Testis (tissue), 3 donors: ENCODE results near the gene ADAMTS6. TPM values are rescaled to one million over a fixed set of nuclear protein-coding genes. Genes with fewer than 3 reads are reported as not detected.

Experiments
- DNase-seq: peaks from one replicate; pipeline ENCODE4 v3.0.0-alpha.2; 2019
- H3K27ac ChIP-seq, 2 donors: fragments of 200-600 bp; sonication (generic); one replicate each; pipeline ENCODE4 v1.5.1; 2019
- H3K27me3 ChIP-seq: fragments of 200-600 bp; sonication (generic); one replicate; pipeline ENCODE4 v1.5.1; 2019
- H3K36me3 ChIP-seq: fragments of 200-600 bp; sonication (generic); one replicate; pipeline ENCODE4 v1.5.1; 2017; ENCODE audit warnings: low read depth; ENCODE audit errors: missing control alignments
- H3K4me1 ChIP-seq: fragments of 200-600 bp; sonication (generic); one replicate; pipeline ENCODE4 v1.5.1; 2019
- H3K4me3 ChIP-seq, 2 donors: fragments of 200-600 bp; sonication (generic); one replicate each; pipeline ENCODE4 v1.5.1; 2017 to 2019
- H3K9me3 ChIP-seq: fragments of 200-600 bp; sonication (generic); one replicate; pipeline ENCODE4 v1.5.1; 2017
- POLR2A ChIP-seq: fragments of 450-650 bp; IDR thresholded peaks from one replicate; pipeline ENCODE4 v1.6.1; 2017; ENCODE audit warnings: antibody characterized with exemption, mild to moderate bottlenecking, moderate library complexity
- WGBS, 2 donors: methylation state at CpG; one replicate each; pipeline ENCODE4 v1.1.5; 2018; 5-methylcytosine and 5-hydroxymethylcytosine counted together
- intact Hi-C: fragments of 100-400 bp; cut with DNase I; formaldehyde crosslinking; loops from one replicate; pipeline ENCODE4 v1.15.1; 2023; ENCODE audit warnings: low total_unique reads
- polyA plus RNA-seq: library from polyadenylated mRNA; stranded (reverse); fragments of 350-450 nt; fragmentation: Illumina TruSeq; extraction: RNeasy Lipid Tissue Mini Kit (QIAGEN cat#74804); gene quantifications from one replicate; pipeline ENCODE4 v1.2.3, GENCODE V29; 2014; ENCODE audit warnings: low read depth, low replicate concordance; ENCODE audit not compliant: insufficient read depth
- total RNA-seq, 2 donors: library from RNA; depleted of rRNA; stranded (reverse); fragments of >200 nt; gene quantifications; one replicate each; pipeline ENCODE4 v1.2.3, GENCODE V29; 2016
- TF ChIP-seq, protein P1 (sequence below), 3 experiments: fragments of 450-650 bp in 2 of 3; fragments of 200-600 bp in 1 of 3; sonication (generic) in 1 of 3; IDR thresholded peaks; one replicate each; pipeline ENCODE4 v1.5.1; 2016 to 2019; ENCODE audit warnings: antibody characterized with exemption in 3 of 3, mild to moderate bottlenecking in 2 of 3, moderate library complexity in 1 of 3

ADAMTS6 gene
- total and polyA plus RNA-seq, 3 donors from 2014 or later: 4.1 to 43.1 (median 25.5) TPM

DNA sequence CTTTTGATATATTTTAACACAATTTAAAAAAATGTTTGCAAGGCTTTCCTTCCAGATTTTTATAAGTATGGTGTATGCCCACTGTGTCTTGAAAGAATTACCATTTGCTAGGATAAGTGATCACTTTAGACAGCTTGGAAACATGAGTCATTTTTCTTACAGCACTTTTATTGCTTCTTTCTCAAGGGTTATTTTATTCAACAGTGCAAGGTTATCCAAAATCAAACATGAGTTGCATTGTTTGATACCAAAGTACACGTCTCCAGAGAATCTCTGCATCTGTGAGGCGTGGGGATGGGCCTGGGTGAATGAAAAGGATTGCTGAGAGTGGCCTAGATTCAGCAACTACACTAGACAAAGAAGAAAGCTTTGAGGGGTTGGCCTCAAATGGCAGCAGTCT is 329.6 kb downstream of the ADAMTS6 start:
- TF ChIP-seq, protein P1, sequence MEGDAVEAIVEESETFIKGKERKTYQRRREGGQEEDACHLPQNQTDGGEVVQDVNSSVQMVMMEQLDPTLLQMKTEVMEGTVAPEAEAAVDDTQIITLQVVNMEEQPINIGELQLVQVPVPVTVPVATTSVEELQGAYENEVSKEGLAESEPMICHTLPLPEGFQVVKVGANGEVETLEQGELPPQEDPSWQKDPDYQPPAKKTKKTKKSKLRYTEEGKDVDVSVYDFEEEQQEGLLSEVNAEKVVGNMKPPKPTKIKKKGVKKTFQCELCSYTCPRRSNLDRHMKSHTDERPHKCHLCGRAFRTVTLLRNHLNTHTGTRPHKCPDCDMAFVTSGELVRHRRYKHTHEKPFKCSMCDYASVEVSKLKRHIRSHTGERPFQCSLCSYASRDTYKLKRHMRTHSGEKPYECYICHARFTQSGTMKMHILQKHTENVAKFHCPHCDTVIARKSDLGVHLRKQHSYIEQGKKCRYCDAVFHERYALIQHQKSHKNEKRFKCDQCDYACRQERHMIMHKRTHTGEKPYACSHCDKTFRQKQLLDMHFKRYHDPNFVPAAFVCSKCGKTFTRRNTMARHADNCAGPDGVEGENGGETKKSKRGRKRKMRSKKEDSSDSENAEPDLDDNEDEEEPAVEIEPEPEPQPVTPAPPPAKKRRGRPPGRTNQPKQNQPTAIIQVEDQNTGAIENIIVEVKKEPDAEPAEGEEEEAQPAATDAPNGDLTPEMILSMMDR (IDR thresholded peaks at IDR 0.05): no peak
- no peak for TF ChIP-seq POLR2A

DNA sequence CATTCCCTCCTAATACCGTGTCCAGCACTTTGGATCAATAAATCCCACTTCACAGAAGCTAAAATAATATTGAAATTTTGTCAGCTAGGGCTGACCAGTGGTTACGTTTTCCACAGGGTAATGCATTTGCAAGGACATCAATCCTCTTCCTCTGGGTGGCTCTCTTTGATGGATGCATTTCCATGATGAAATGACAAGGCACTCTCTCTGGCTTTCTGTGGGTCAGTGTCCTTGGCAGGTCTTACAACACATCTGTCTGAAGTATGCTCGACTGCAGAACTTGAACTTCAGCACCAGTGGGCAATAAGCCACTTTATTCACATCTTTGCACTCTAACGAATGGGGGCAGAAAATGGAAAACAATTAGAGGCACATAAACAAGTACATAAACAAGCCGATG is 330.1 kb downstream of the ADAMTS6 start:
- peak; percentile 42 for DNase-seq
- H3K9me3 ChIP-seq: no peaks in the 10 kb centered on the region
- H3K27ac ChIP-seq: no peak overlapping the region
- no peaks in the 10 kb centered on the region for H3K4me1 ChIP-seq
- no peaks in the 10 kb centered on the region for H3K36me3 ChIP-seq
- no peaks in the 10 kb centered on the region for H3K27me3 ChIP-seq
- TF ChIP-seq, protein P1 (IDR thresholded peaks at IDR 0.05): no peak
- no peak for TF ChIP-seq POLR2A
- H3K4me3 ChIP-seq: no peak overlapping the region
- whole genome bisulfite sequencing, 2 donors: 37 to 48% methylated on average over 5 of the region's 5 CpGs
- intact Hi-C loops: no loop called here

More for the DNA sequence above, 329.6 kb downstream of the ADAMTS6 start:
- Histone ChIP-seq H3K27ac (no peak overlapping the region), H3K36me3 (no peaks in the 10 kb centered on the region), H3K9me3 (no peaks in the 10 kb centered on the region), H3K27me3 (no peaks in the 10 kb centered on the region), H3K4me1 (no peaks in the 10 kb centered on the region), H3K4me3 (no peak overlapping the region)
- no peak for DNase-seq
- intact Hi-C loops: no loop called here
- 56 to 73% methylated on average over 2 of the region's 2 CpGs for WGBS, 2 donors

DNA sequence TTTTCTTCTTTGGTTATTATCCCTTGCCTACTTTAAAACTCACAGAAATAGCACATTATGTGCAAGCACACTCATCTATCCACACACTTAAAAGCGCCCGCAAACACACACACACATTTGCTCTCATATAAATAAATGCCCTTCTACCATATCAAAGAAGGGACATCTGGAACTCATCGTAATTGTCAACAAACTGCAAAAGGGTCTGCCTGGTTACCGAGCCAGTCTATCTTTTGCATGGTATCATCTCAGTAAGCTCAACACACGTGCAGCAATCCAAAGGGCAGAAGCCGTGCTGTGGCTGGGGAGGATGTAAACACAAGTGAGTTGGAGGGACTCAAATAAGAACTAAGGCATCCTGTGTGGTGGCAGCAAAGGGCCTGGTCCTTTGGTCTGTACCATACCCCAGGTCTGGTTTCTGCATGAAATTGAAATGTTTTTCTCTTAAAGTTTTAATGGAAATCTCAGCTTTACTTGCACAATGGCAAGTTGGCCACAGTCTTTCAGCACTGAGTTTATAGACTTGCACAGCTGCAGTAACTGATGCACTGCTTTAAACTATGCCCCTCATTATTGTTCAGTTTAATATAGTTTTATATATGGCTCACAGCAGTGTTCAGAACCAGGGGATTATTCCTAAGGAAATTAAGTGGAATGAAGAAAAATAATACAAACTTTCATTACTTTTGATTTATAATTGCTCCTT is 331.0 kb downstream of the ADAMTS6 start:
- no peak for DNase-seq
- intact Hi-C loops: no loop called here
- Histone ChIP-seq H3K9me3 (no peaks in the 10 kb centered on the region), H3K4me3 (no peak overlapping the region), H3K27me3 (no peaks in the 10 kb centered on the region), H3K4me1 (no peaks in the 10 kb centered on the region), H3K36me3 (no peaks in the 10 kb centered on the region), H3K27ac (no peak overlapping the region)
- WGBS, 2 donors: 85 to 89% methylated on average over 6 of the region's 6 CpGs
- TF ChIP-seq, protein P1 (IDR thresholded peaks at IDR 0.05): no peak
- no peak for TF ChIP-seq POLR2A

DNA sequence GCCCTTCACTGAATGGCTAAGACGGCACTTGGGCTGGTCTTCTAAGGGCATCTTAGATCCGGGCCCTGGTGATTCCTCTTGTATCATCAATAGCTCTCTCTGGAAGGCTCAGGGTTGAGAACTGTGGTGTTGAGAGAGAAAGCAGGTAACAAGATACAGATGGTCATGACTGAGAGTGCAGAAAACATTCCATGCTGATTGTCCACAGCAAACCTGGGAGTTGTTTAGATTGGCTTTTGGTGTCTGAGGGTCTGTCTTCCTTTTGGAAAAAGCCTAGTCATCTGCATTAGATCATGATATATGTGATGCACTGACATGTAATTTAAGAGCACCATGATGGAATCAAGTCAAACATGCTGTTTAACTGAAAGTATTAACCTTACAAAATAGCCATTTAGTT is 331.9 kb downstream of the ADAMTS6 start:
- no peaks in the 10 kb centered on the region for H3K27me3 ChIP-seq
- 94 to 100% methylated on average over 2 of the region's 2 CpGs for WGBS, 2 donors
- H3K4me1 ChIP-seq: no peaks in the 10 kb centered on the region
- no peak for TF ChIP-seq POLR2A
- TF ChIP-seq, protein P1 (IDR thresholded peaks at IDR 0.05): no peak
- DNase-seq: no peak
- no peaks in the 10 kb centered on the region for H3K36me3 ChIP-seq
- H3K4me3 ChIP-seq: no peak overlapping the region
- intact Hi-C loops: no loop called here
- no peaks in the 10 kb centered on the region for H3K9me3 ChIP-seq
- H3K27ac ChIP-seq: no peak overlapping the region
